H1 (cell line): ENCODE data around the gene ADGRL3.

Source experiments
- ATF2 ChIP-seq: IDR thresholded peaks from 2 replicates; pipeline ENCODE4 v1.6.1; 2012; ENCODE audit warnings: low read length, inconsistent platforms
- CEBPB ChIP-seq: IDR thresholded peaks from 2 replicates; pipeline ENCODE4 v1.6.1; 2012; ENCODE audit warnings: low read depth, low read length
- CTCF ChIP-seq, 3 experiments: IDR thresholded peaks; 1 replicate in 2 of 3; 2 replicates in 1 of 3; pipeline versions ENCODE4 v1.5.1 to v1.6.1; 2011; ENCODE audit warnings: low read length in 3 of 3, mild to moderate bottlenecking in 3 of 3, inconsistent platforms in 2 of 3, low read depth in 1 of 3, moderate library complexity in 1 of 3; ENCODE audit not compliant: insufficient read depth in 1 of 3; ENCODE audit errors: control extremely low read depth in 1 of 3
- FOSL1 ChIP-seq: IDR thresholded peaks from 2 replicates; pipeline ENCODE4 v1.6.1; 2011; ENCODE audit warnings: mild to moderate bottlenecking, low read depth, low read length, moderate library complexity; ENCODE audit not compliant: insufficient read depth
- HDAC6 ChIP-seq: IDR thresholded peaks from one replicate; pipeline ENCODE4 v1.7.1; 2012; ENCODE audit warnings: low read depth, mild to moderate bottlenecking, inconsistent platforms, low read length, moderate library complexity
- POLR2AphosphoS5 ChIP-seq: IDR thresholded peaks from 2 replicates; pipeline ENCODE4 v1.6.1; 2011; ENCODE audit warnings: low read depth, low read length
- SP1 ChIP-seq: IDR thresholded peaks from 2 replicates; pipeline ENCODE4 v1.6.1; 2011; ENCODE audit warnings: low read depth, low read length
- TAF7 ChIP-seq: optimal IDR thresholded peaks from 2 replicates; pipeline ENCODE3; 2011; ENCODE audit warnings: low read depth, mild to moderate bottlenecking, inconsistent platforms, low read length, moderate library complexity, borderline replicate concordance
- TCF12 ChIP-seq: IDR thresholded peaks from 2 replicates; pipeline ENCODE4 v1.6.1; 2011; ENCODE audit warnings: low read depth, mild to moderate bottlenecking, low read length
- TF ChIP-seq, protein P1 (sequence below): IDR thresholded peaks from 2 replicates; pipeline ENCODE4 v1.6.1; 2012; ENCODE audit warnings: inconsistent platforms

- TF ChIP-seq TCF12, result no peak
- no peak for TF ChIP-seq HDAC6
- TF ChIP-seq CTCF (IDR thresholded peaks at IDR 0.05; ENCODE audit: control extremely low read depth in 1 of 3, insufficient read depth in 1 of 3, low read depth in 1 of 3, low read length in 3 of 3), result no peak
- TF ChIP-seq CEBPB, result no peak
- TF ChIP-seq, protein P1, sequence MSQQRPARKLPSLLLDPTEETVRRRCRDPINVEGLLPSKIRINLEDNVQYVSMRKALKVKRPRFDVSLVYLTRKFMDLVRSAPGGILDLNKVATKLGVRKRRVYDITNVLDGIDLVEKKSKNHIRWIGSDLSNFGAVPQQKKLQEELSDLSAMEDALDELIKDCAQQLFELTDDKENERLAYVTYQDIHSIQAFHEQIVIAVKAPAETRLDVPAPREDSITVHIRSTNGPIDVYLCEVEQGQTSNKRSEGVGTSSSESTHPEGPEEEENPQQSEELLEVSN, result no peak
- TF ChIP-seq FOSL1, result no peak
- no peak for TF ChIP-seq ATF2
- no peak for TF ChIP-seq SP1
- TF ChIP-seq TAF7, result no peak
- no peak for TF ChIP-seq POLR2AphosphoS5
Measured at GRCh38 chr4:61918507-61918906, 718.4 kb downstream of the ADGRL3 start.
